Cardiac ventricle fibroblast (primary cell): Measurements from ENCODE around the gene NFKBIL1. TPM values are rescaled to one million over a fixed set of nuclear protein-coding genes. Genes with fewer than 3 reads are reported as not detected.

Experiments used
- total RNA-seq: library from RNA; depleted of rRNA; stranded (reverse); fragments of >200 nt; gene quantifications from 2 replicates; pipeline ENCODE4 v1.2.3, GENCODE V29; 2015

Gene NFKBIL1, protein sequence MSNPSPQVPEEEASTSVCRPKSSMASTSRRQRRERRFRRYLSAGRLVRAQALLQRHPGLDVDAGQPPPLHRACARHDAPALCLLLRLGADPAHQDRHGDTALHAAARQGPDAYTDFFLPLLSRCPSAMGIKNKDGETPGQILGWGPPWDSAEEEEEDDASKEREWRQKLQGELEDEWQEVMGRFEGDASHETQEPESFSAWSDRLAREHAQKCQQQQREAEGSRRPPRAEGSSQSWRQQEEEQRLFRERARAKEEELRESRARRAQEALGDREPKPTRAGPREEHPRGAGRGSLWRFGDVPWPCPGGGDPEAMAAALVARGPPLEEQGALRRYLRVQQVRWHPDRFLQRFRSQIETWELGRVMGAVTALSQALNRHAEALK
- 21.5 and 21.6 TPM in 2 replicates for total RNA-seq

DNA sequence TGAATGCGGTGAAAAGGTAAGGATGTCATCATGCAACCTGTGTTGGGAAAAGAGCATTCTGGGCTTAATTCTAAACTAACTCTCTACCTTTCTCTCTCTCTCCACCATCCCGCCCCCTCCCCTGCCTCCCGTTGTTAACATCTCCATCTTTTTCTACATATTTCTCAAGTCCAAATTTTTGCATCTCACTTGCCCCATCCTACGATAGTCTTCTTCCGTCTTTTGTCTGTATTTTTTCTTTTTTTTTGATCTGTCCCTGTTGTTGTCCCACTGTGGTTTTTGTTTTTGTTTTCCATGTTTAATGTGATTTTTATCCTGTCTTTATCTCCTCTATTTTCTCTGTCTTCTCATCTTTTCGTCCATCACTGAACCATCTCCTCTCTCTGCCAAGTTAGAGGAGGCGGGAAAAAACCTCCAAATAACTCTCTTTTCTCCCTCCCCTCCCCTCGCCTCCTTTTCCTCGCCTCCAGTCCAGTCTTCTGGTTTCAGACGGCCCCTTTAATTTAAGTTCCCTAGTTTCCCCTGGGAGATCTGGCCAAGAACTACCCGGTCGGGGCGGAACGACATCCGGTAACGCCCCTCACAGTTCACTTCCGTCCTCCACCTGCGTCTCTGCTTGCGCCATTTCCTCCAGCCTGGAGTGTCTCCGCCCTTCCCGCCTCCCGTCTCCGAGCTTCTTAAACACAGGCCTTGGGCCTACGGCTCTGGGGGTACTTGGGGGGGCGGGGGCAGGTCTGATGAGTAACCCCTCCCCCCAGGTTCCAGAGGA is at the start of gene NFKBIL1:
Gene NFKBIL1, plus strand, starts transcription at position 651 of the 769 bp plus-strand sequence. Its CDS starts 87 bp downstream, at position 738.

DNA sequence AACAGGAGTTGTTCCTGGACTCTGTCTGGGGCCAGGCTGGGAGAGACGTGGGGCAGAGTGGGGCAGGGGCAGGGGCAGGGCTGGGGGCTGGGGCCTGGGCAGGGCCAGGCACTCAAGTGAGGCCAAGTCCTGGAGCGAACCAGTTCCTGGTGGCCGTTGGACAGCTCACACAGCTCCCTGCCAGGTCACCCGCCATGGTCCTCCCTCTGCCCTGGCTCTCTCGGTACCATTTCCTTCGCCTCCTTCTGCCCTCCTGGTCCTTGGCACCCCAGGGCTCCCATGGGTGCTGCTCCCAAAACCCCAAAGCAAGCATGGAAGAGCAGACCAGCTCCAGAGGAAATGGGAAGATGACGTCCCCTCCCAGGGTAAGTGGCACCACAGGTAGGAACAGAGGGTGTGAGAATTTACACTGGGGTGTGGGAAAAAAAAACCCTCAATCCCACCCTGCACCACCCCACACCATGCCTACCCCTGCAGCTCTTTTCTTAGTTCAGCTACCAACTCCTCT is 18.5 kb upstream of the NFKBIL1 start, which contains the start of gene MCCD1:
Gene MCCD1, plus strand, starts transcription at position 142 of the 508 bp plus-strand sequence. Its CDS starts 53 bp downstream, at position 195.

DNA sequence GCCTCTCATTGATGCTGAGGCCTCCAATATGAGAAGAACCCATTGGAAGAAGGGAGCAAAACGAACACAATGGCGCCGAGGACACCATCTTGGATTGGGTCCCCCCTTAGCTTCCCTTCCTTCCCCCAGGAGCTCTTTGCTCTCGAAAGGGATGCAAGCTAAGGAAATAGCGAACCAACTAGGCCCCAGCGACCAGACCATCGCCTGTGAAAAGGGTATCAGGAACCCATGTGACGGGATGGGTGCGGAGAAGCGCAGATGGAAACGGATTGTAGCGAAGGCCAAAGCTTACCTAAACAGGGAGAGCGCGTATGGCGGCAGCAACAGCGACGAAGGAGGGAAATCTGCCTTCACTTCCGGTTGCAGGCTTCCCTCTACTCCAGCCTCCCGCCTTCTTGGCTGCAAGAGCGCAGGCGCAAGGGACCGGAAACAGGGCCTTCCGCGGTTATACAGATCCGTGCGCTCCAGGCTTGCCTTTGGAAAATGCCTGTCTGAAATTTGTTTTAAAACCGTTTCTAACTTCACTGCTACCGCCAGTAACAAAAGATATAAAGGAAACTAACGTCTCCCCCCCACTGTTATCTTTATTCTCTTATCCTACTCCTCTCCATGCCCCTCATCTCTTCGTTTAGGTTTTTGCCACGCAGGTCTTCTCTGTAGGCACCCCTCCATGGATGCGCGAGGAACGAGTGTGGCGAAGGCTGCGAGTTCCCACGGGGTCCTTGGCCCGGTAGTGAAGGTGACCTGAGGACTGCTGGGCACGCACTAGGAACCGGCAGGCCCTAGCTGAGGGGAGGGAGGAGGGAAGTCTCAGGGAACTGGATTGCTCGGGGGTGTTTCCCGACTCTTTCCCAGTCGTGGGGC is 5.5 kb upstream of the NFKBIL1 start, which contains the start of gene DDX39B:
Gene DDX39B, minus strand, starts transcription at position 346 of the 864 bp plus-strand sequence. CDS start 1,471 bp downstream, outside the sequence.

DNA sequence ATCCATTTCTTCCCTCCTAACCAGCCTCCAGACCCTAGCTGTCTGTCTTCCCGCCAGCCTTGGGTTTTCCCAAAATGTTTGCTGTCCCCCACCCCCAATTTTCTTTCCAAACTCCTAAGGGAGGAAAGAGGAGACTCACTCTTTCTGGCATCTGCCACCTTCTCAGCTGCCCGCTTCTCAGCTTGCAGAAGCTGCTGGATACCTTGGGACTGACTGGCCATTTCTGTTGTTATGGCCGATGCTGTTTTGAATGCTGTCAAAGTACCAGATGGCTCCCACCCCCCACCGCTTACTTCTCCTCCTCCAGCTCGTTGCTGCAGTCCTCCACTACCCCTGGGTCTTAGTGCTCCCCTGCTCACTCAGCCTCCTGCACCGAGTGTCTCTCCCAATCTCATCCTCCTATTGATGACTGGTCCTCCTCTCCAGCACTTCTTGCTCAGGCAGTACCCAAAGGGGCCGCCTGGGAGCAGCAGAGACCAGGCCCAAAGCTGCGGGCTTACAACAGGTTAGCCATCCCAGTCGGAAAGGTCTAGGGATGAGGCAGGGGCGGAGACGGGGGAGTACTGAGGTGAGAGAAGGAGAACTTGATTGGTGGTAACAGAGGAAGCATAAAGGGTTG is 960 bp upstream of the NFKBIL1 start, which contains the start of gene ATP6V1G2:
Gene ATP6V1G2, minus strand, starts transcription at position 270 of the 619 bp plus-strand sequence. Its CDS starts 49 bp downstream, at position 221.

DNA sequence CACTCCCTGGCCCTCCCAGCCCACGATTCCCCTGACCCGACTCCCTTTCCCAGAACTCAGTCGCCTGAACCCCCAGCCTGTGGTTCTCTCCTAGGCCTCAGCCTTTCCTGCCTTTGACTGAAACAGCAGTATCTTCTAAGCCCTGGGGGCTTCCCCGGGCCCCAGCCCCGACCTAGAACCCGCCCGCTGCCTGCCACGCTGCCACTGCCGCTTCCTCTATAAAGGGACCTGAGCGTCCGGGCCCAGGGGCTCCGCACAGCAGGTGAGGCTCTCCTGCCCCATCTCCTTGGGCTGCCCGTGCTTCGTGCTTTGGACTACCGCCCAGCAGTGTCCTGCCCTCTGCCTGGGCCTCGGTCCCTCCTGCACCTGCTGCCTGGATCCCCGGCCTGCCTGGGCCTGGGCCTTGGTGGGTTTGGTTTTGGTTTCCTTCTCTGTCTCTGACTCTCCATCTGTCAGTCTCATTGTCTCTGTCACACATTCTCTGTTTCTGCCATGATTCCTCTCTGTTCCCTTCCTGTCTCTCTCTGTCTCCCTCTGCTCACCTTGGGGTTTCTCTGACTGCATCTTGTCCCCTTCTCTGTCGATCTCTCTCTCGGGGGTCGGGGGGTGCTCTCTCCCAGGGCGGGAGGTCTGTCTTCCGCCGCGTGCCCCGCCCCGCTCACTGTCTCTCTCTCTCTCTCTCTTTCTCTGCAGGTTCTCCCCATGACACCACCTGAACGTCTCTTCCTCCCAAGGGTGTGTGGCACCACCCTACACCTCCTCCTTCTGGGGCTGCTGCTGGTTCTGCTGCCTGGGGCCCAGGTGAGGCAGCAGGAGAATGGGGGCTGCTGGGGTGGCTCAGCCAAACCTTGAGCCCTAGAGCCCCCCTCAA is 24.9 kb downstream of the NFKBIL1 start, which contains the start of gene LTA:
Gene LTA, plus strand, starts transcription at position 249 of the 871 bp plus-strand sequence. Its CDS starts 454 bp downstream, at position 703.

DNA sequence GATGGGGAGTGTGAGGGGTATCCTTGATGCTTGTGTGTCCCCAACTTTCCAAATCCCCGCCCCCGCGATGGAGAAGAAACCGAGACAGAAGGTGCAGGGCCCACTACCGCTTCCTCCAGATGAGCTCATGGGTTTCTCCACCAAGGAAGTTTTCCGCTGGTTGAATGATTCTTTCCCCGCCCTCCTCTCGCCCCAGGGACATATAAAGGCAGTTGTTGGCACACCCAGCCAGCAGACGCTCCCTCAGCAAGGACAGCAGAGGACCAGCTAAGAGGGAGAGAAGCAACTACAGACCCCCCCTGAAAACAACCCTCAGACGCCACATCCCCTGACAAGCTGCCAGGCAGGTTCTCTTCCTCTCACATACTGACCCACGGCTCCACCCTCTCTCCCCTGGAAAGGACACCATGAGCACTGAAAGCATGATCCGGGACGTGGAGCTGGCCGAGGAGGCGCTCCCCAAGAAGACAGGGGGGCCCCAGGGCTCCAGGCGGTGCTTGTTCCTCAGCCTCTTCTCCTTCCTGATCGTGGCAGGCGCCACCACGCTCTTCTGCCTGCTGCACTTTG is 28.0 kb downstream of the NFKBIL1 start, which contains the start of gene TNF:
Gene TNF, plus strand, starts transcription at position 231 of the 567 bp plus-strand sequence. Its CDS starts 177 bp downstream, at position 408.

DNA sequence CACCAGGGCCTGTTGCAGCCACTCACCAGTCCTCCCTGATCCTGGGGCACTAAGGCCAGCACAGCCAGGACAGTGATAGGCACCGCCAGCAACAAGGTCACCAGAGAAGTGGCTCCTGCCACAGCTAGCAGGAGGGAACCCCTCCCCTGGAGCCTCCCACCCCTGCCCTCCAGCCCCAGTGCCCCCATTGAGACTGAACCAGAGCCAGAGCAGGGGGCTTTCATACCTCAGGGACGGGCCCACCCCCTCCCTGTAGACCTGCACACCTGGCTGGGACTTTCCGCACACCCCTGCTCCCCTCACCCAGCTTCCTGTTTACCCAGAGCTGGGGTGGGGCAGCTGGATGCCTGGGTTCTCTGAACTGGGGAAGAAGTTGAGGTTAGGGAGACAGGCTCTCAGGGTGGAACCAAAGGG is 34.8 kb downstream of the NFKBIL1 start, which contains the start of gene LTB:
Gene LTB, minus strand, starts transcription at position 195 of the 414 bp plus-strand sequence. Its CDS starts 7 bp downstream, at position 188.

DNA sequence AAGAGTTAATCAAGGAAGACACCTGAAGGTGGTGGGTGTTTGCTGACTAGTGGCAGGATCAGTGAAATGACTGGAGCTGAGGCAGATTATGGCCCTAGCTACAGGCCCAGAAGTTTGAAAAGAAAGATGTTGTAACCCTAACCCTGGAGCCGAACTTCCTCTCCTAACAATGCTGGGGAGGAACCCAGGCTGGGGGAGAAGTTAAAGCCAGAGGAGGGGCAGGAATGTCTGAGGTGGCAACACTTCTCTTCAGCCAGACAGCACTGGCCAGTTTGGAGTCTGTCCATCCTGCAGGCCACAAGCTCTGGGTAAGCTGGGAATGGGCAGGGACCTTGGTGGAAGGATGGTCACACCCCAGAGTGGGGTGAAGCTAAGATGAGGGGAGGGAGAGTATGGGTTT is 38.6 kb downstream of the NFKBIL1 start, which contains the start of gene LST1:
Gene LST1, plus strand, starts transcription at position 270 of the 400 bp plus-strand sequence. CDS start 1,023 bp downstream, outside the sequence.

Other genes starting within 250 kb of the NFKBIL1 start
- gene HLA-B, start 190.4 kb upstream of the NFKBIL1 start, total RNA-seq: 231 and 468 TPM in 2 replicates
- gene MICA, start 144.0 kb upstream of the NFKBIL1 start, total RNA-seq: 12.6 TPM in 2 replicates
- gene MICB, start 49.5 kb upstream of the NFKBIL1 start, total RNA-seq: 2.2 and 5.1 TPM in 2 replicates
- gene MCCD1, start 18.6 kb upstream of the NFKBIL1 start, total RNA-seq: not detected in 2 replicates
- 205 and 225 TPM in 2 replicates for gene DDX39B, start 5.6 kb upstream of the NFKBIL1 start, total RNA-seq
- gene ATP6V1G2, start 1.0 kb upstream of the NFKBIL1 start, total RNA-seq: 0.25 and 2.1 TPM in 2 replicates
- gene LTA, start 24.7 kb downstream of the NFKBIL1 start, total RNA-seq: not detected in 2 replicates
- not detected in 2 replicates for gene TNF, start 28.0 kb downstream of the NFKBIL1 start, total RNA-seq
- not detected in 2 replicates for gene LTB, start 34.8 kb downstream of the NFKBIL1 start, total RNA-seq
- not detected in 2 replicates for gene LST1, start 38.7 kb downstream of the NFKBIL1 start, total RNA-seq
- not detected in 2 replicates for gene NCR3, start 45.4 kb downstream of the NFKBIL1 start, total RNA-seq
- not detected in 2 replicates for gene AIF1, start 67.6 kb downstream of the NFKBIL1 start, total RNA-seq
- gene PRRC2A, start 73.1 kb downstream of the NFKBIL1 start, total RNA-seq: 66.0 and 73.3 TPM in 2 replicates
- 169 and 177 TPM in 2 replicates for gene BAG6, start 105.1 kb downstream of the NFKBIL1 start, total RNA-seq
- 2.0 and 2.3 TPM in 2 replicates for gene APOM, start 108.3 kb downstream of the NFKBIL1 start, total RNA-seq
- 18.5 and 21.9 TPM in 2 replicates for gene C6orf47, start 113.2 kb downstream of the NFKBIL1 start, total RNA-seq
- gene GPANK1, start 117.4 kb downstream of the NFKBIL1 start, total RNA-seq: 21.4 and 23.7 TPM in 2 replicates
- gene CSNK2B, start 118.5 kb downstream of the NFKBIL1 start, total RNA-seq: 208 and 235 TPM in 2 replicates
- 0.44 and 0.50 TPM in 2 replicates for gene LY6G5B, start 122.4 kb downstream of the NFKBIL1 start, total RNA-seq
- 0.34 TPM in 1 of 2 replicates, not detected in the other for gene LY6G5C, start 133.5 kb downstream of the NFKBIL1 start, total RNA-seq
- gene ABHD16A, start 155.7 kb downstream of the NFKBIL1 start, total RNA-seq: 19.1 and 24.3 TPM in 2 replicates
- not detected in 2 replicates for gene LY6G6F, start 159.3 kb downstream of the NFKBIL1 start, total RNA-seq
- not detected in 2 replicates for gene LY6G6D, start 167.7 kb downstream of the NFKBIL1 start, total RNA-seq
- gene LY6G6C, start 174.1 kb downstream of the NFKBIL1 start, total RNA-seq: not detected in 2 replicates
- 0.06 TPM in 1 of 2 replicates, not detected in the other for gene MPIG6B, start 175.8 kb downstream of the NFKBIL1 start, total RNA-seq
- 48.5 and 60.7 TPM in 2 replicates for gene DDAH2, start 181.7 kb downstream of the NFKBIL1 start, total RNA-seq
- gene CLIC1, start 188.9 kb downstream of the NFKBIL1 start, total RNA-seq: 293 and 305 TPM in 2 replicates
- 1.6 and 4.2 TPM in 2 replicates for gene MSH5, start 192.4 kb downstream of the NFKBIL1 start, total RNA-seq
- gene SAPCD1, start 215.0 kb downstream of the NFKBIL1 start, total RNA-seq: 0.44 and 0.50 TPM in 2 replicates
- gene VWA7, start 229.7 kb downstream of the NFKBIL1 start, total RNA-seq: 0.10 and 0.12 TPM in 2 replicates
- 54.7 and 63.3 TPM in 2 replicates for gene VARS1, start 248.1 kb downstream of the NFKBIL1 start, total RNA-seq